Measurements from ENCODE around the gene SHISA6.

SHISA6 gene

GRCh38 chr17:11330006-11330405 is 89.0 kb downstream of the SHISA6 start:
- no peaks in the 10 kb centered on the region for H3K4me1 ChIP-seq (ENCODE audit: control insufficient read depth, insufficient read depth, low read length)
- H3K36me3 ChIP-seq (ENCODE audit: insufficient read depth, low read length): no peaks in the 10 kb centered on the region
- no peak overlapping the region for H3K9ac ChIP-seq (ENCODE audit: low read depth, low read length)
- no peaks in the 10 kb centered on the region for H3K27me3 ChIP-seq (ENCODE audit: control insufficient read depth, insufficient read depth, low read length)
- no peak overlapping the region for H3K4me2 ChIP-seq (ENCODE audit: low read length)
- peaks cover 8% of the 10 kb centered on the region for H3K9me3 ChIP-seq (replicated peaks; ENCODE audit: low read length)
- H3K4me3 ChIP-seq (ENCODE audit: low read length): no peak overlapping the region

- H3K27me3 ChIP-seq (ENCODE audit: control insufficient read depth, insufficient read depth, low read length): no peaks in the 10 kb centered on the region
- H3K4me2 ChIP-seq (ENCODE audit: low read length): no peak overlapping the region
- no peaks in the 10 kb centered on the region for H3K4me1 ChIP-seq (ENCODE audit: control insufficient read depth, insufficient read depth, low read length)
- H3K4me3 ChIP-seq (ENCODE audit: low read length): no peak overlapping the region
- peaks cover 8% of the 10 kb centered on the region for H3K9me3 ChIP-seq (replicated peaks; ENCODE audit: low read length)
- no peaks in the 10 kb centered on the region for H3K36me3 ChIP-seq (ENCODE audit: insufficient read depth, low read length)
- H3K9ac ChIP-seq (ENCODE audit: low read depth, low read length): no peak overlapping the region
Measured at GRCh38 chr17:11330826-11331225, 89.8 kb downstream of the SHISA6 start.

GRCh38 chr17:11331547-11332513 is 90.8 kb downstream of the SHISA6 start:
- no peak overlapping the region for H3K9ac ChIP-seq (ENCODE audit: low read depth, low read length)
- no peak overlapping the region for H3K4me2 ChIP-seq (ENCODE audit: low read length)
- H3K4me1 ChIP-seq (ENCODE audit: control insufficient read depth, insufficient read depth, low read length): no peaks in the 10 kb centered on the region
- no peaks in the 10 kb centered on the region for H3K27me3 ChIP-seq (ENCODE audit: control insufficient read depth, insufficient read depth, low read length)
- no peaks in the 10 kb centered on the region for H3K36me3 ChIP-seq (ENCODE audit: insufficient read depth, low read length)
- peaks cover 4% of the 10 kb centered on the region for H3K9me3 ChIP-seq (replicated peaks; ENCODE audit: low read length)
- H3K4me3 ChIP-seq (ENCODE audit: low read length): no peak overlapping the region

- H3K4me2 ChIP-seq (ENCODE audit: low read length): no peak overlapping the region
- H3K4me3 ChIP-seq (ENCODE audit: low read length): no peak overlapping the region
- H3K4me1 ChIP-seq (ENCODE audit: control insufficient read depth, insufficient read depth, low read length): no peaks in the 10 kb centered on the region
- no peak overlapping the region for H3K9ac ChIP-seq (ENCODE audit: low read depth, low read length)
- H3K9me3 ChIP-seq (replicated peaks; ENCODE audit: low read length): peaks cover 13% of the 10 kb centered on the region
- H3K27me3 ChIP-seq (ENCODE audit: control insufficient read depth, insufficient read depth, low read length): no peaks in the 10 kb centered on the region
- no peaks in the 10 kb centered on the region for H3K36me3 ChIP-seq (ENCODE audit: insufficient read depth, low read length)
Measured at GRCh38 chr17:11332706-11333105, 91.7 kb downstream of the SHISA6 start.

GRCh38 chr17:11334493-11334892 is 93.5 kb downstream of the SHISA6 start:
- peaks cover 17% of the 10 kb centered on the region for H3K9me3 ChIP-seq (replicated peaks; ENCODE audit: low read length)
- H3K9ac ChIP-seq (ENCODE audit: low read depth, low read length): no peak overlapping the region
- H3K4me3 ChIP-seq (ENCODE audit: low read length): no peak overlapping the region
- no peak overlapping the region for H3K4me2 ChIP-seq (ENCODE audit: low read length)
- H3K4me1 ChIP-seq (ENCODE audit: control insufficient read depth, insufficient read depth, low read length): no peaks in the 10 kb centered on the region
- H3K27me3 ChIP-seq (ENCODE audit: control insufficient read depth, insufficient read depth, low read length): no peaks in the 10 kb centered on the region
- no peaks in the 10 kb centered on the region for H3K36me3 ChIP-seq (ENCODE audit: insufficient read depth, low read length)

- Histone ChIP-seq H3K9ac (ENCODE audit: low read depth, low read length) (no peak overlapping the region), H3K4me2 (ENCODE audit: low read length) (no peak overlapping the region), H3K36me3 (ENCODE audit: insufficient read depth, low read length) (no peaks in the 10 kb centered on the region), H3K4me3 (ENCODE audit: low read length) (no peak overlapping the region), H3K4me1 (ENCODE audit: control insufficient read depth, insufficient read depth, low read length) (no peaks in the 10 kb centered on the region), H3K9me3 (replicated peaks; ENCODE audit: low read length) (peaks cover 24% of the 10 kb centered on the region), H3K27me3 (ENCODE audit: control insufficient read depth, insufficient read depth, low read length) (no peaks in the 10 kb centered on the region)
Measured at GRCh38 chr17:11336290-11336689, 95.3 kb downstream of the SHISA6 start.

GRCh38 chr17:11340803-11341202 is 99.8 kb downstream of the SHISA6 start:
- H3K4me1 ChIP-seq (ENCODE audit: control insufficient read depth, insufficient read depth, low read length): no peaks in the 10 kb centered on the region
- no peaks in the 10 kb centered on the region for H3K36me3 ChIP-seq (ENCODE audit: insufficient read depth, low read length)
- H3K27me3 ChIP-seq (ENCODE audit: control insufficient read depth, insufficient read depth, low read length): no peaks in the 10 kb centered on the region
- H3K4me2 ChIP-seq (ENCODE audit: low read length): no peak overlapping the region
- no peak overlapping the region for H3K9ac ChIP-seq (ENCODE audit: low read depth, low read length)
- no peak overlapping the region for H3K4me3 ChIP-seq (ENCODE audit: low read length)
- H3K9me3 ChIP-seq (replicated peaks; ENCODE audit: low read length): peaks cover 31% of the 10 kb centered on the region

- Histone ChIP-seq H3K36me3 (ENCODE audit: insufficient read depth, low read length) (no peaks in the 10 kb centered on the region), H3K9me3 (replicated peaks; ENCODE audit: low read length) (peaks cover 27% of the 10 kb centered on the region), H3K27me3 (ENCODE audit: control insufficient read depth, insufficient read depth, low read length) (no peaks in the 10 kb centered on the region), H3K4me3 (ENCODE audit: low read length) (no peak overlapping the region), H3K9ac (ENCODE audit: low read depth, low read length) (no peak overlapping the region), H3K4me1 (ENCODE audit: control insufficient read depth, insufficient read depth, low read length) (no peaks in the 10 kb centered on the region), H3K4me2 (ENCODE audit: low read length) (no peak overlapping the region)
Measured at GRCh38 chr17:11342138-11342537, 101.1 kb downstream of the SHISA6 start.

- H3K4me3 ChIP-seq (ENCODE audit: low read length): no peak overlapping the region
- H3K36me3 ChIP-seq (ENCODE audit: insufficient read depth, low read length): no peaks in the 10 kb centered on the region
- no peak overlapping the region for H3K4me2 ChIP-seq (ENCODE audit: low read length)
- H3K4me1 ChIP-seq (ENCODE audit: control insufficient read depth, insufficient read depth, low read length): no peaks in the 10 kb centered on the region
- H3K9ac ChIP-seq (ENCODE audit: low read depth, low read length): no peak overlapping the region
- no peaks in the 10 kb centered on the region for H3K9me3 ChIP-seq (replicated peaks; ENCODE audit: low read length)
- H3K27me3 ChIP-seq (ENCODE audit: control insufficient read depth, insufficient read depth, low read length): no peaks in the 10 kb centered on the region
Measured at GRCh38 chr17:11349106-11349505, 108.1 kb downstream of the SHISA6 start.

- Histone ChIP-seq H3K27me3 (ENCODE audit: control insufficient read depth, insufficient read depth, low read length) (no peaks in the 10 kb centered on the region), H3K4me1 (ENCODE audit: control insufficient read depth, insufficient read depth, low read length) (no peaks in the 10 kb centered on the region), H3K4me2 (ENCODE audit: low read length) (no peak overlapping the region)
Measured at GRCh38 chr17:11351479-11351878, 110.5 kb downstream of the SHISA6 start.

GRCh38 chr17:11353601-11354000 is 112.6 kb downstream of the SHISA6 start:
- no peaks in the 10 kb centered on the region for H3K36me3 ChIP-seq (ENCODE audit: insufficient read depth, low read length)

More at GRCh38 chr17:11351479-11351878, 110.5 kb downstream of the SHISA6 start:
- Histone ChIP-seq H3K4me3 (ENCODE audit: low read length) (no peak overlapping the region), H3K36me3 (ENCODE audit: insufficient read depth, low read length) (no peaks in the 10 kb centered on the region), H3K9ac (ENCODE audit: low read depth, low read length) (no peak overlapping the region), H3K9me3 (replicated peaks; ENCODE audit: low read length) (peaks cover 3% of the 10 kb centered on the region)

GRCh38 chr17:11356371-11356770 is 115.4 kb downstream of the SHISA6 start:
- no peaks in the 10 kb centered on the region for H3K27me3 ChIP-seq (ENCODE audit: control insufficient read depth, insufficient read depth, low read length)
- no peak overlapping the region for H3K9ac ChIP-seq (ENCODE audit: low read depth, low read length)
- H3K4me3 ChIP-seq (ENCODE audit: low read length): no peak overlapping the region
- H3K4me1 ChIP-seq (ENCODE audit: control insufficient read depth, insufficient read depth, low read length): no peaks in the 10 kb centered on the region
- H3K9me3 ChIP-seq (replicated peaks; ENCODE audit: low read length): peaks cover 8% of the 10 kb centered on the region
- no peaks in the 10 kb centered on the region for H3K36me3 ChIP-seq (ENCODE audit: insufficient read depth, low read length)
- H3K4me2 ChIP-seq (ENCODE audit: low read length): no peak overlapping the region

More at GRCh38 chr17:11353601-11354000, 112.6 kb downstream of the SHISA6 start:
- Histone ChIP-seq H3K27me3 (ENCODE audit: control insufficient read depth, insufficient read depth, low read length) (no peaks in the 10 kb centered on the region), H3K4me1 (ENCODE audit: control insufficient read depth, insufficient read depth, low read length) (no peaks in the 10 kb centered on the region), H3K4me3 (ENCODE audit: low read length) (no peak overlapping the region), H3K9ac (ENCODE audit: low read depth, low read length) (no peak overlapping the region), H3K9me3 (replicated peaks; ENCODE audit: low read length) (peaks cover 5% of the 10 kb centered on the region), H3K4me2 (ENCODE audit: low read length) (no peak overlapping the region)

Measured in skeletal muscle satellite cell (primary cell).